H1 (cell line): ENCODE measurements around the gene SSU72. TPM values are rescaled to one million over a fixed set of nuclear protein-coding genes. Genes with fewer than 3 reads are reported as not detected.

Experiments used
- E2F6 ChIP-seq: IDR thresholded peaks from 2 replicates; pipeline ENCODE4 v1.6.1; 2012; ENCODE audit warnings: inconsistent platforms
- RNF2 ChIP-seq: fragments of 200-900, 300-1000 bp; sonication (generic); IDR thresholded peaks from 2 replicates; pipeline ENCODE4 v1.7.1; 2016; ENCODE audit warnings: borderline replicate concordance, low read depth, mild to moderate bottlenecking, antibody characterized with exemption, low read length; ENCODE audit not compliant: poor library complexity, severe bottlenecking; ENCODE audit errors: missing control alignments
- SAP30 ChIP-seq: fragments of 300-600 bp; sonication (generic); IDR thresholded peaks from 2 replicates; pipeline ENCODE4 v1.7.1; 2012; ENCODE audit warnings: low read length, moderate library complexity, mild to moderate bottlenecking, inconsistent platforms; ENCODE audit not compliant: insufficient read depth, insufficient replicate concordance
- USF2 ChIP-seq: IDR thresholded peaks from 2 replicates; pipeline ENCODE4 v1.6.1; 2011; ENCODE audit warnings: low read length, improper control_type of control experiment
- polyA plus RNA-seq, 7 experiments: library from polyadenylated mRNA; depleted of rRNA in 3 of 7; stranded (reverse) in 5 of 7; unstranded in 2 of 7; fragments of >200 nt in 5 of 7; fragments of 200-250 nt in 2 of 7; gene quantifications; 1 replicate in 5 of 7; 2 replicates in 1 of 7; 4 replicates in 1 of 7; pipeline versions ENCODE4 v1.2.1 to v1.2.3, GENCODE V29; 2011 to 2013; ENCODE audit warnings: missing spikeins in 2 of 7, mixed read lengths in 2 of 7
- total RNA-seq: library from RNA; stranded (reverse); fragmentation: NEBNext Ultra II Directional; extraction: Animal tissue kit (Norgen Biotek cat#: 25700); gene quantifications from 2 replicates; pipeline ENCODE4 v1.2.1, GENCODE V29; 2021
- TF ChIP-seq, protein P1 (sequence below), 3 experiments: IDR thresholded peaks; 1 replicate in 2 of 3; 2 replicates in 1 of 3; pipeline versions ENCODE4 v1.5.1 to v1.6.1; 2011; ENCODE audit warnings: low read length in 3 of 3, mild to moderate bottlenecking in 3 of 3, inconsistent platforms in 2 of 3, low read depth in 1 of 3, moderate library complexity in 1 of 3; ENCODE audit not compliant: insufficient read depth in 1 of 3; ENCODE audit errors: control extremely low read depth in 1 of 3

Gene SSU72
- total and polyA plus RNA-seq, 2 of the 8 experiments (the other 6 are each of a cell fraction or from before 2014, with no cell fraction given), result 110 to 165 TPM

DNA sequence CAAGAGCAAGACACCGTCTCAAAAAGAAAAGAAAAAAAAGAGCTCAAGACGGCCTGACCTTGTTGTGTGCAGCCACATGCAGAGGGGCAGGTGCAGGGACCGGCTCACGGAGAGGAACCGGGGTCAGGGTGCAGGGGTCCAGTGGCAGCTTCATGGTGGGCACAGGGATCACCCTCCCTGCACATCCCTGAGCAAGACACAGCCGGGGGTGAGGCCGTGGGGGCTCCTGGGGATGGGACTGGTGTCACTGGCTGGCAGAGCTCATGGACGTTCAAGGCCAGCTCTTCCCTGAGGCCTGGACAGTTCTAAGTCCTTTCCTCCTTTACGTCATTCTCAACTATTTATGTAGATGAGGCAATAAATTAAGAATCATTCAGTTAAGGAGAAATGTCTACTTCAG is 27.7 kb downstream of the SSU72 start (continued):
- TF ChIP-seq USF2 (no peak), E2F6 (no peak), SAP30 (no peak), RNF2 (no peak)
- TF ChIP-seq, protein P1, sequence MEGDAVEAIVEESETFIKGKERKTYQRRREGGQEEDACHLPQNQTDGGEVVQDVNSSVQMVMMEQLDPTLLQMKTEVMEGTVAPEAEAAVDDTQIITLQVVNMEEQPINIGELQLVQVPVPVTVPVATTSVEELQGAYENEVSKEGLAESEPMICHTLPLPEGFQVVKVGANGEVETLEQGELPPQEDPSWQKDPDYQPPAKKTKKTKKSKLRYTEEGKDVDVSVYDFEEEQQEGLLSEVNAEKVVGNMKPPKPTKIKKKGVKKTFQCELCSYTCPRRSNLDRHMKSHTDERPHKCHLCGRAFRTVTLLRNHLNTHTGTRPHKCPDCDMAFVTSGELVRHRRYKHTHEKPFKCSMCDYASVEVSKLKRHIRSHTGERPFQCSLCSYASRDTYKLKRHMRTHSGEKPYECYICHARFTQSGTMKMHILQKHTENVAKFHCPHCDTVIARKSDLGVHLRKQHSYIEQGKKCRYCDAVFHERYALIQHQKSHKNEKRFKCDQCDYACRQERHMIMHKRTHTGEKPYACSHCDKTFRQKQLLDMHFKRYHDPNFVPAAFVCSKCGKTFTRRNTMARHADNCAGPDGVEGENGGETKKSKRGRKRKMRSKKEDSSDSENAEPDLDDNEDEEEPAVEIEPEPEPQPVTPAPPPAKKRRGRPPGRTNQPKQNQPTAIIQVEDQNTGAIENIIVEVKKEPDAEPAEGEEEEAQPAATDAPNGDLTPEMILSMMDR (IDR thresholded peaks at IDR 0.05; ENCODE audit: control extremely low read depth in 1 of 3, insufficient read depth in 1 of 3, low read depth in 1 of 3, low read length in 3 of 3), result no peak
